B cell (primary cell): ENCODE results near the gene ROPN1. TPM values are rescaled to one million over a fixed set of nuclear protein-coding genes. Genes with fewer than 3 reads are reported as not detected.
A peak's percentile ranks its signal among the peaks of the same experiment; 100 is the strongest.
"Not testable (repeated sequence)": the region's sequence is repeated elsewhere in the genome, so short reads cannot be mapped to it uniquely, and the experiment has no call there.

Experiments
- ATAC-seq: fragments of 200-7000 bp; cut with Tn5 transposase; one replicate; pipeline ENCODE4 v1.10.0; 2021; ENCODE audit warnings: low read depth, mild to moderate bottlenecking, moderate number of reproducible peaks, moderate library complexity
- CTCF ChIA-PET: fragments of 350-600 bp; sonication (Branson Sonifier 250); formaldehyde crosslinking; loops from one replicate; lab custom pipeline; 2021; ENCODE audit warnings: antibody characterized with exemption, inconsistent platforms; lab: Charles Lee
- POLR2A ChIA-PET: fragments of 350-600 bp; sonication (Branson Sonifier 250); formaldehyde crosslinking; loops from one replicate; lab custom pipeline; 2021; ENCODE audit warnings: antibody characterized with exemption; lab: Charles Lee
- DNase-seq: peaks from one replicate; pipeline ENCODE4 v3.0.0; 2013
- H2AFZ ChIP-seq: 2 replicates; pipeline ENCODE4 v1.6.1; 2012; ENCODE audit warnings: mild to moderate bottlenecking, low read depth, low read length; ENCODE audit not compliant: insufficient read depth, poor library complexity, severe bottlenecking
- H3K27ac ChIP-seq, 2 donors: 1 replicate in 1 of 2; 2 replicates in 1 of 2; pipeline ENCODE4 v1.5.1; 2012 to 2013; ENCODE audit warnings: low read length in 2 of 2, mild to moderate bottlenecking in 2 of 2, moderate library complexity in 1 of 2
- H3K27me3 ChIP-seq, 4 experiments: fragments of 200-600 bp in 1 of 4; sonication (generic) in 1 of 4; replicated peaks in 1 of 4; 1 replicate in 2 of 4; 2 replicates in 2 of 4; pipeline versions ENCODE4 v1.6.1 to v1.7.0; 2013 to 2016; ENCODE audit warnings: low read length in 3 of 4, mild to moderate bottlenecking in 2 of 4, mixed read lengths in 1 of 4, moderate library complexity in 1 of 4; ENCODE audit not compliant: insufficient read depth in 4 of 4, control insufficient read depth in 3 of 4; ENCODE audit errors: control extremely low read depth in 1 of 4
- H3K36me3 ChIP-seq, 2 experiments: replicated peaks in 1 of 2; 1 replicate in 1 of 2; 2 replicates in 1 of 2; pipeline versions ENCODE4 v1.6.1 to v1.7.1; 2013; ENCODE audit warnings: low read length in 1 of 2; ENCODE audit not compliant: insufficient read depth in 2 of 2, control insufficient read depth in 1 of 2; ENCODE audit errors: control extremely low read depth in 1 of 2, extremely low read depth in 1 of 2
- H3K4me1 ChIP-seq, 2 donors: fragments of 200-600 bp in 1 of 2; sonication (generic) in 1 of 2; 1 replicate in 1 of 2; 2 replicates in 1 of 2; pipeline versions ENCODE4 v1.5.1 to v1.6.1; 2013 to 2017; ENCODE audit warnings: low read length in 2 of 2; ENCODE audit not compliant: control insufficient read depth in 2 of 2, insufficient read depth in 2 of 2
- H3K4me2 ChIP-seq: replicated peaks from 2 replicates; pipeline ENCODE3; 2012; ENCODE audit warnings: mild to moderate bottlenecking, low read depth, low read length; ENCODE audit not compliant: poor library complexity, severe bottlenecking
- H3K4me3 ChIP-seq, 5 experiments: fragments of 200-600 bp in 1 of 5; sonication (generic) in 1 of 5; 1 replicate in 3 of 5; 2 replicates in 2 of 5; pipeline versions ENCODE4 v1.5.1 to v1.7.0; 2011 to 2016; ENCODE audit warnings: low read length in 4 of 5, mild to moderate bottlenecking in 4 of 5, low read depth in 2 of 5, control low read depth in 1 of 5, moderate library complexity in 1 of 5; ENCODE audit not compliant: insufficient read depth in 1 of 5; ENCODE audit errors: control extremely low read depth in 1 of 5, extremely low read depth in 1 of 5
- H3K79me2 ChIP-seq: fragments of 200-600 bp; sonication (generic); one replicate; pipeline ENCODE4 v1.6.0; 2016; ENCODE audit warnings: low read length; ENCODE audit not compliant: control insufficient read depth, insufficient read depth
- H3K9ac ChIP-seq: fragments of 200-600 bp; sonication (generic); 2 replicates; pipeline ENCODE4 v1.6.1; 2017; ENCODE audit warnings: mild to moderate bottlenecking, low read length, moderate library complexity
- H3K9me3 ChIP-seq, 3 donors: one replicate each; pipeline versions ENCODE4 v1.6.1 to v1.7.1; 2013; ENCODE audit warnings: low read length in 2 of 3; ENCODE audit not compliant: control insufficient read depth in 2 of 3, insufficient read depth in 1 of 3; ENCODE audit errors: control extremely low read depth in 1 of 3
- H4K20me1 ChIP-seq: 2 replicates; pipeline ENCODE4 v1.6.0; 2012; ENCODE audit warnings: mild to moderate bottlenecking, low read length; ENCODE audit not compliant: insufficient read depth, control insufficient read depth, poor library complexity, severe bottlenecking
- H3K27ac Mint-ChIP-seq: one replicate; pipeline ENCODE4 v1.8.0; 2021; ENCODE audit warnings: mixed read lengths
- H3K27me3 Mint-ChIP-seq: one replicate; pipeline ENCODE4 v1.8.0; 2021; ENCODE audit warnings: mixed read lengths
- H3K4me1 Mint-ChIP-seq: one replicate; pipeline ENCODE4 v1.8.0; 2021; ENCODE audit warnings: mixed read lengths
- H3K4me3 Mint-ChIP-seq: one replicate; pipeline ENCODE4 v1.8.0; 2021; ENCODE audit warnings: mixed read lengths
- H3K9me3 Mint-ChIP-seq: one replicate; pipeline ENCODE4 v1.8.0; 2022; ENCODE audit warnings: mixed read lengths; ENCODE audit not compliant: insufficient read depth
- EZH2 ChIP-seq: IDR thresholded peaks from 2 replicates; pipeline ENCODE4 v1.6.1; 2012; ENCODE audit warnings: borderline replicate concordance, low read depth, mild to moderate bottlenecking, moderate library complexity, low read length; ENCODE audit not compliant: insufficient read depth, poor library complexity, severe bottlenecking
- WGBS: methylation state at CpG from one replicate; pipeline ENCODE4 v1.1.5; 2013; ENCODE audit warnings: missing lambda C conversion rate; ENCODE audit not compliant: insufficient coverage; 5-methylcytosine and 5-hydroxymethylcytosine counted together
- intact Hi-C: fragments of 100-400 bp; cut with micrococcal nuclease; formaldehyde crosslinking; loops from one replicate; pipeline ENCODE4 v1.10.0; 2022
- polyA plus RNA-seq: library from polyadenylated mRNA; depleted of rRNA; stranded (reverse); fragments of >200 nt; gene quantifications from 2 replicates; pipeline ENCODE4 v1.2.3, GENCODE V29; 2012
- total RNA-seq, 2 donors: library from RNA; stranded (reverse); fragments of 120-200 nt in 1 of 2; gene quantifications; 1 replicate in 1 of 2; 2 replicates in 1 of 2; pipeline versions ENCODE4 v1.2.3 to v1.2.4, GENCODE V29; 2013 to 2022
- TF ChIP-seq, protein P1 (sequence below): fragments of 200-600 bp; IDR thresholded peaks from one replicate; pipeline ENCODE4 v1.8.0; 2022; ENCODE audit warnings: antibody characterized with exemption, mild to moderate bottlenecking

The ROPN1 gene
- total and polyA plus RNA-seq, 2 donors (not counting 1 experiment from before 2014, with no cell fraction given): not detected

DNA sequence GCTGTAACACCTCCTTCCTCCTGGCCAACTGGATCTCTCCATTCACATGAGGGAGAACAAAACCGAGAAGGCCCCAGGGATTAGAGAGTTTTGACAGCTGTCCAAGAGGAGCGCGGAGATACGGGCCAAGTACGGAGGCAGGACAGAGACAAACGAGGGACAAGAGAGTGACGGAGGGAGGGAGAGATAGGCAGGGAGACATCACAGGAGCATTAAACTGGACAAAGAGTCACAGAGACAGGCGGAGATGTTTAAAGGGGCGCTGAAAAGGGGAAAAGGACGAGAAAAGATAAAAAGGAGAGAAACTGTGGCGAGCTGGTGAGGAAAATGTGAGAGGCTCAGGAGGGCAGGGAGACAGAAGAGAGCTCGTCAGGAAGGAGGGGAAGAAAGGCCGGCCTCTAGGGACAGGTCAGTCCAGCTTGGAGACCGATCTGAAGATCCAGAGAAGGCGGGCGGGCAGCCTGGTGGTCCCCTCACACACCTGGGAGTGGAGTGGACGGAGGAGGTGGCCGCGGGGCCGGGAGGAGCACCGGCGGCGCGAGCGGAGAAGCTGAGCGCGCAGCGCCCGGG, 40.5 kb upstream of the ROPN1 start:
- H3K4me2 ChIP-seq: peak overlapping the region; percentile 92

DNA sequence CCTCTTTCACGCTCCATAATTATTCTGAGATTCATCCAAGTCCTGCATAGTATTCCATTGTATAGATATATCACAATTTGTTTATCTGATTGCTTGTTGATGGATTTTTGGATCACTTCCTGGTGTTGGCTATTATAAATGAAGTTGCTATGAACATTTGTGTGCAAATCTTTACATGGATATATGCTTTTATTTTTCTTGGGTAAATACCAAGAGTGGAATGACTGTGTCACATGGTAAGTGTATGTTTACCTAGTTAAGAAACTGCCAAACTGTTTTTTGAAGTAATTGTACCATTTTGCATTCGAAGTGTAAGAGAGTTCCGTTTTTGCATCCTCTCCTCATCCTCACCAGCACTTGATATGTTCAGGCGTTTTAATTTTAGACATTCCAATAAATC, 34.6 kb upstream of the ROPN1 start:
- WGBS: 100% methylated on average over 2 of the region's 4 CpGs
- H3K9me3 ChIP-seq: no peaks in the 10 kb centered on the region
- H3K27ac ChIP-seq: no peak overlapping the region
- intact Hi-C loops: no loop called here
- H3K79me2 ChIP-seq: no peaks in the 10 kb centered on the region
- no peaks in the 10 kb centered on the region for H3K36me3 ChIP-seq
- H3K27ac Mint-ChIP-seq: no peak overlapping the region
- no peak overlapping the region for H3K4me2 ChIP-seq
- H2AFZ ChIP-seq: no peak overlapping the region
- no peaks in the 10 kb centered on the region for H3K4me1 ChIP-seq
- TF ChIP-seq, protein P1, sequence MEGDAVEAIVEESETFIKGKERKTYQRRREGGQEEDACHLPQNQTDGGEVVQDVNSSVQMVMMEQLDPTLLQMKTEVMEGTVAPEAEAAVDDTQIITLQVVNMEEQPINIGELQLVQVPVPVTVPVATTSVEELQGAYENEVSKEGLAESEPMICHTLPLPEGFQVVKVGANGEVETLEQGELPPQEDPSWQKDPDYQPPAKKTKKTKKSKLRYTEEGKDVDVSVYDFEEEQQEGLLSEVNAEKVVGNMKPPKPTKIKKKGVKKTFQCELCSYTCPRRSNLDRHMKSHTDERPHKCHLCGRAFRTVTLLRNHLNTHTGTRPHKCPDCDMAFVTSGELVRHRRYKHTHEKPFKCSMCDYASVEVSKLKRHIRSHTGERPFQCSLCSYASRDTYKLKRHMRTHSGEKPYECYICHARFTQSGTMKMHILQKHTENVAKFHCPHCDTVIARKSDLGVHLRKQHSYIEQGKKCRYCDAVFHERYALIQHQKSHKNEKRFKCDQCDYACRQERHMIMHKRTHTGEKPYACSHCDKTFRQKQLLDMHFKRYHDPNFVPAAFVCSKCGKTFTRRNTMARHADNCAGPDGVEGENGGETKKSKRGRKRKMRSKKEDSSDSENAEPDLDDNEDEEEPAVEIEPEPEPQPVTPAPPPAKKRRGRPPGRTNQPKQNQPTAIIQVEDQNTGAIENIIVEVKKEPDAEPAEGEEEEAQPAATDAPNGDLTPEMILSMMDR: no peak
- no peak for TF ChIP-seq EZH2
- H4K20me1 ChIP-seq: no peaks in the 10 kb centered on the region
- ChIA-PET CTCF (interaction anchor here (0.6 kb wide), 1 partner anchor 1104 kb away, joined by 3 read pairs; no protein-coding TSS in a partner anchor), POLR2A (no interaction called here)
- H3K4me1 Mint-ChIP-seq: no peaks in the 10 kb centered on the region
- H3K4me3 Mint-ChIP-seq: no peak overlapping the region
- no peak overlapping the region for H3K9ac ChIP-seq
- peaks cover 14% of the 10 kb centered on the region for H3K27me3 Mint-ChIP-seq
- DNase-seq (no peak), ATAC-seq (no peak)
- H3K27me3 ChIP-seq: peaks cover 0 to 17% (median 10%) of the 10 kb centered on the region in 4 experiments
- H3K9me3 Mint-ChIP-seq: no peaks in the 10 kb centered on the region
- no peak overlapping the region for H3K4me3 ChIP-seq

More for the DNA sequence above, 40.5 kb upstream of the ROPN1 start:
- Histone ChIP-seq H3K9ac (peak overlapping the region; percentile 49), H2AFZ (peak overlapping the region; percentile 75), H3K27ac (no peak overlapping the region), H3K36me3 (no peaks in the 10 kb centered on the region), H4K20me1 (no peaks in the 10 kb centered on the region), H3K79me2 (no peaks in the 10 kb centered on the region), H3K27me3 (peaks cover 0 to 49% (median 40%) of the 10 kb centered on the region in 4 experiments), H3K4me3 (peak overlapping the region in 3 of 5 experiments; percentile 43 to 57 (median 45)), H3K9me3 (peaks cover 0 to 3% (median 3%) of the 10 kb centered on the region in 3 donors), H3K4me1 (peaks cover 8 to 13% of the 10 kb centered on the region in 2 donors)
- CTCF ChIA-PET: interaction anchor here (1.0 to 1.8 kb wide), 5 partner anchors 9 to 91 kb away, joined by 3 to 8 read pairs (median 5); no protein-coding TSS in a partner anchor
- intact Hi-C loops: no loop called here
- POLR2A ChIA-PET: no interaction called here
- H3K9me3 Mint-ChIP-seq: peaks cover 4% of the 10 kb centered on the region
- H3K4me3 Mint-ChIP-seq: peak overlapping the region; percentile 83
- 44% methylated on average over 29 of the region's 29 CpGs for WGBS
- DNase-seq: no peak
- no peak overlapping the region for H3K27ac Mint-ChIP-seq
- H3K27me3 Mint-ChIP-seq: peaks cover 42% of the 10 kb centered on the region
- H3K4me1 Mint-ChIP-seq: peaks cover 15% of the 10 kb centered on the region
- TF ChIP-seq, protein P1: no peak
- TF ChIP-seq EZH2: no peak
- ATAC-seq: no peak

DNA sequence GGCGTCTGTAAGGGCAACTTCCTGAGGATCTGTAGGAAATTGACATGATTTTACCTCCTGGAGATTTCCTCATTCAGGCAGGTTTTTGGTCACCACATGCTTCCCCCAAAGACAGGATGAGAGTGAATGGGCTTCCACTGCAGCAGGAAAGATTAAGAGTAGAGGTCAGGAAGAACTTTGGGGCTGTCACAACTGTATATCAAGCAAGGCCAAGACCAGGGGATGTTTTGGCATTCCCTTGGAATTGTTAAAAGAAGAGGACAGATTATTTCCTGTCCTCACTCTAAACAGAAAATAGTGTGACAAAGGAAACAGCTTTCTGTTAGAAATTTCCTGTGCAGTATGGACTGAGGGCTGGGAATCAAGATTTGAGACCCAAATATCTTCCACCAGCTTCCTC, 31.6 kb upstream of the ROPN1 start:
- intact Hi-C loops, H4K20me1 ChIP-seq, DNase-seq, H3K9me3 ChIP-seq, H3K27me3 ChIP-seq, H3K79me2 ChIP-seq, H3K4me3 Mint-ChIP-seq, H3K9me3 Mint-ChIP-seq, ATAC-seq, H3K27ac Mint-ChIP-seq, H3K9ac ChIP-seq, POLR2A ChIA-PET, H3K4me1 Mint-ChIP-seq, H3K36me3 ChIP-seq, H3K4me1 ChIP-seq, H3K27ac ChIP-seq, H2AFZ ChIP-seq, H3K4me3 ChIP-seq, H3K4me2 ChIP-seq: not testable (repeated sequence)
- H3K27me3 Mint-ChIP-seq: peaks cover 11% of the 10 kb centered on the region
- no CpG with 5 or more reads among the region's 1 CpG for WGBS
- CTCF ChIA-PET: interaction anchor here (0.7 to 1.5 kb wide), 2 partner anchors 9 to 685 kb away, joined by 3 to 8 read pairs; partner anchors contain the start of gene KALRN
